Measurements from ENCODE around the gene HHATL.

HHATL gene

GRCh38 chr3:42698216-42698910 is 4.2 kb downstream of the HHATL start:
- DNase-seq (ENCODE audit: low read depth, low spot score), result no peak

GRCh38 chr3:42697289-42698051 is 5.1 kb downstream of the HHATL start:
- no peak for DNase-seq (ENCODE audit: low read depth, low spot score)

GRCh38 chr3:42696356-42697288 is 6.0 kb downstream of the HHATL start:
- DNase-seq (ENCODE audit: low read depth, low spot score), result no peak

- no peak for DNase-seq (ENCODE audit: low read depth, low spot score)
Measured at GRCh38 chr3:42694366-42694765, 8.2 kb downstream of the HHATL start.

- no peak for DNase-seq (ENCODE audit: low read depth, low spot score)
Measured at GRCh38 chr3:42693530-42693930, 9.1 kb downstream of the HHATL start.

- DNase-seq (ENCODE audit: low read depth, low spot score), result no peak
Measured at GRCh38 chr3:42692667-42693529, 9.7 kb downstream of the HHATL start.

- DNase-seq (ENCODE audit: low read depth, low spot score), result no peak
Measured at GRCh38 chr3:42691816-42692666, 10.6 kb downstream of the HHATL start.

GRCh38 chr3:42690766-42691680 is 11.6 kb downstream of the HHATL start:
- no peak for DNase-seq (ENCODE audit: low read depth, low spot score)

GRCh38 chr3:42690191-42690590 is 12.4 kb downstream of the HHATL start:
- DNase-seq (ENCODE audit: low read depth, low spot score), result no peak

- DNase-seq (ENCODE audit: low read depth, low spot score), result no peak
Measured at GRCh38 chr3:42689421-42690014, 13.1 kb downstream of the HHATL start.

GRCh38 chr3:42688487-42689420 is 13.8 kb downstream of the HHATL start:
- DNase-seq (ENCODE audit: low read depth, low spot score), result no peak

GRCh38 chr3:42688016-42688415 is 14.6 kb downstream of the HHATL start:
- DNase-seq (ENCODE audit: low read depth, low spot score), result no peak

- DNase-seq (ENCODE audit: low read depth, low spot score), result no peak
Measured at GRCh38 chr3:42686832-42687650, 15.6 kb downstream of the HHATL start.

- no peak for DNase-seq (ENCODE audit: low read depth, low spot score)
Measured at GRCh38 chr3:42685891-42686820, 16.4 kb downstream of the HHATL start.

GRCh38 chr3:42685363-42685881 is 17.2 kb downstream of the HHATL start, which contains the start of gene KLHL40:
Gene KLHL40, plus strand, starts transcription at chr3:42685537. Its CDS starts 82 bp downstream, at chr3:42685619.
- DNase-seq (ENCODE audit: low read depth, low spot score), result no peak
